K562 (cell line): ENCODE results near the gene DNAJC30. TPM values are rescaled to one million over a fixed set of nuclear protein-coding genes. Genes with fewer than 3 reads are reported as not detected.

ENCODE experiments used
- BDP1 ChIP-seq: IDR thresholded peaks from 3 replicates; pipeline ENCODE4 v1.6.1; 2011; ENCODE audit not compliant: insufficient read length, insufficient read depth
- GATA2 ChIP-seq: sonication (generic); formaldehyde crosslinking; IDR thresholded peaks from 2 replicates; pipeline ENCODE4 v1.4.0; 2020; ENCODE audit warnings: mild to moderate bottlenecking, missing genetic modification reagents
- HDAC3 ChIP-seq: fragments of 450-650 bp; IDR thresholded peaks from 2 replicates; pipeline ENCODE4 v1.6.1; 2018; ENCODE audit warnings: borderline replicate concordance, mild to moderate bottlenecking, moderate library complexity; ENCODE audit not compliant: partially characterized antibody
- HLTF ChIP-seq: fragments of 450-650 bp; IDR thresholded peaks from 2 replicates; pipeline ENCODE4 v1.6.1; 2016
- NONO ChIP-seq, 2 experiments: fragments of 200-400 bp in 1 of 2; fragments of 450-650 bp in 1 of 2; formaldehyde crosslinking in 1 of 2; IDR thresholded peaks; 2 replicates each; pipeline ENCODE4 v1.6.1; 2017; ENCODE audit warnings: low read depth in 2 of 2, mild to moderate bottlenecking in 2 of 2, moderate library complexity in 2 of 2, low read length in 1 of 2
- POLR2AphosphoS2 ChIP-seq: IDR thresholded peaks from 2 replicates; pipeline ENCODE4 v1.6.1; 2012; ENCODE audit warnings: low read length, improper control_type of control experiment
- SAP30 ChIP-seq: fragments of 200-600 bp; sonication (generic); IDR thresholded peaks from 2 replicates; pipeline ENCODE4 v1.6.1; 2012; ENCODE audit warnings: borderline replicate concordance, low read depth, mild to moderate bottlenecking, moderate library complexity, low read length, control low read depth, inconsistent platforms; ENCODE audit not compliant: insufficient read depth, poor library complexity, severe bottlenecking
- SNIP1 ChIP-seq: fragments of 450-650 bp; IDR thresholded peaks from 2 replicates; pipeline ENCODE4 v1.7.1; 2017; ENCODE audit warnings: low read depth, mild to moderate bottlenecking
- TFAP4 ChIP-seq: sonication (generic); formaldehyde crosslinking; IDR thresholded peaks from 2 replicates; pipeline ENCODE4 v1.8.0; 2022; ENCODE audit warnings: missing genetic modification reagents, mild to moderate bottlenecking, moderate library complexity, borderline replicate concordance
- ZBTB43 ChIP-seq: sonication (generic); formaldehyde crosslinking; IDR thresholded peaks from 2 replicates; pipeline ENCODE4 v1.8.0; 2023; ENCODE audit warnings: mild to moderate bottlenecking, missing genetic modification reagents
- ZNF184 ChIP-seq: sonication (generic); formaldehyde crosslinking; IDR thresholded peaks from 2 replicates; pipeline ENCODE4 v1.5.0; 2020; ENCODE audit warnings: missing genetic modification reagents
- ZNF318 ChIP-seq, 2 experiments: fragments of 450-650 bp; IDR thresholded peaks; 2 replicates each; pipeline ENCODE4 v1.6.1; 2016; ENCODE audit warnings: mild to moderate bottlenecking in 2 of 2, borderline replicate concordance in 1 of 2, low read depth in 1 of 2, moderate library complexity in 1 of 2
- ZNF398 ChIP-seq: fragments of 250-450 bp; sonication (Bioruptor Pico); IDR thresholded peaks from 2 replicates; pipeline ENCODE4 v1.8.0; 2021; ENCODE audit warnings: moderate library complexity, mild to moderate bottlenecking, inconsistent platforms
- ZNF41 ChIP-seq: fragments of 250-450 bp; sonication (Bioruptor Pico); conservative IDR thresholded peaks from 2 replicates; pipeline ENCODE4 v1.4.0; 2020; ENCODE audit warnings: mild to moderate bottlenecking
- ZNF785 ChIP-seq: fragments of 250-450 bp; sonication (Bioruptor Pico); IDR thresholded peaks from 2 replicates; pipeline ENCODE4 v1.4.0; 2020; ENCODE audit warnings: mild to moderate bottlenecking
- polyA plus RNA-seq, 8 experiments: library from polyadenylated mRNA; depleted of rRNA in 4 of 8; stranded (reverse) in 5 of 8; unstranded in 3 of 8; fragments of >200 nt; fragmentation: Nextera tagmentation in 2 of 8; fragmentation: Illumina TruSeq in 1 of 8; extraction: Ambion mirVana in 2 of 8; extraction: Trizol in 1 of 8; gene quantifications; 2 replicates each; pipeline versions ENCODE4 v1.2.1 to v1.2.3, GENCODE V29; 2011 to 2014; ENCODE audit warnings: inconsistent platforms in 1 of 8, missing spikeins in 1 of 8
- total RNA-seq, 7 experiments: library from RNA; depleted of rRNA in 6 of 7; stranded (reverse); fragments of >200 nt in 6 of 7; fragmentation: Illumina TruSeq in 2 of 7; extraction: Trizol in 2 of 7; gene quantifications; 2 replicates each; pipeline versions ENCODE4 v1.2.1 to v1.2.3, GENCODE V29; 2011 to 2021; ENCODE audit warnings: low replicate concordance in 1 of 7

The DNAJC30 gene
- total and polyA plus RNA-seq, 9 of the 15 experiments (the other 6 are each of a cell fraction or from before 2014, with no cell fraction given) = 1.1 to 11.3 (median 4.6) TPM

GRCh38 chr7:73683056-73683787 lies at the start of gene DNAJC30, which contains the start of gene BUD23 (continued):
- TF ChIP-seq ZNF318 (IDR thresholded peaks at IDR 0.05; ENCODE audit: borderline replicate concordance in 1 of 2, low read depth in 1 of 2) (no peak), ZNF184 (no peak), NONO (IDR thresholded peaks at IDR 0.05; ENCODE audit: low read depth in 2 of 2, low read length in 1 of 2) (peak in 1 of 2 experiments; percentile 94; a peak in 2 of 4 replicates), HLTF (no peak), SAP30 (peak; percentile 68), ZNF785 (CRISPR knock-in tag) (no peak), TFAP4 (CRISPR knock-in tag) (peak; percentile 81), POLR2AphosphoS2 (no peak), ZBTB43 (CRISPR knock-in tag) (no peak), HDAC3 (no peak), ZNF398 (CRISPR knock-in tag) (no peak), GATA2 (CRISPR knock-in tag) (no peak), BDP1 (no peak), SNIP1 (no peak), ZNF41 (no peak)
